K562 (cell line): ENCODE results near the gene RXRA. TPM values are rescaled to one million over a fixed set of nuclear protein-coding genes. Genes with fewer than 3 reads are reported as not detected.

ENCODE experiments used
- ATAC-seq: fragments of 200-7000 bp; cut with Tn5 transposase; 3 replicates; pipeline ENCODE4 v1.9.1; 2020; ENCODE audit warnings: moderate library complexity
- BruUV-seq: library from RNA; stranded (reverse); fragments of 400-500 nt; replicated peaks from 2 replicates; lab custom pipeline; 2021; lab: Mats Ljungman, UMichigan
- CTCF ChIA-PET: fragments of 300-600 bp; formaldehyde crosslinking; extraction: SDS; loops from one replicate; lab custom pipeline; 2021; ENCODE audit warnings: low intra/inter-chr PET ratio; lab: Yijun Ruan, JAX
- POLR2A ChIA-PET: fragments of 300-600, 350-650 bp; sonication (Branson Sonifier 250); formaldehyde crosslinking; extraction: SDS; loops from one replicate; lab custom pipeline; 2021; ENCODE audit warnings: antibody characterized with exemption, inconsistent platforms; lab: Yijun Ruan, JAX
- DNase-seq, 4 experiments: peaks; one replicate each; pipeline versions ENCODE4 v3.0.0 to v3.0.0-alpha.2; 2011 to 2018; ENCODE audit warnings: low spot score in 3 of 4, mixed read lengths in 3 of 4; ENCODE audit errors: extremely low read depth in 1 of 4
- FAIRE-seq: peaks from 2 replicates; lab custom pipeline; 2011; peaks lifted over from hg19 to GRCh38; lab: Jason Lieb, UNC
- H2AFZ ChIP-seq: 2 replicates; pipeline ENCODE4 v1.6.0; 2011; ENCODE audit warnings: low read depth, low read length, control low read depth, inconsistent platforms
- H3K27ac ChIP-seq: fragments of 200-600 bp; 3 replicates; pipeline ENCODE4 v1.8.0; 2011; ENCODE audit warnings: low read depth, mild to moderate bottlenecking, control low read depth, inconsistent platforms, low read length, moderate library complexity, mixed read lengths; ENCODE audit errors: extremely low read depth
- H3K27me3 ChIP-seq, 2 experiments: fragments of 300-600 bp in 1 of 2; 2 replicates in 1 of 2; 3 replicates in 1 of 2; pipeline versions ENCODE4 v1.6.0 to v1.8.0; 2011; ENCODE audit warnings: inconsistent platforms in 2 of 2, low read length in 2 of 2, mild to moderate bottlenecking in 1 of 2, mixed read lengths in 1 of 2, moderate library complexity in 1 of 2; ENCODE audit not compliant: control insufficient read depth in 2 of 2, insufficient read depth in 2 of 2
- H3K36me3 ChIP-seq: fragments of 300-600 bp; 3 replicates; pipeline ENCODE4 v1.8.0; 2011; ENCODE audit warnings: mild to moderate bottlenecking, low read length, inconsistent platforms; ENCODE audit not compliant: control insufficient read depth, insufficient read depth
- H3K4me1 ChIP-seq, 2 experiments: fragments of 200-600 bp in 1 of 2; replicated peaks in 1 of 2; 2 replicates in 1 of 2; 3 replicates in 1 of 2; pipeline versions ENCODE4 v1.5.1 to v1.8.0; 2011; ENCODE audit warnings: inconsistent platforms in 2 of 2, low read length in 2 of 2, mild to moderate bottlenecking in 1 of 2, mixed read lengths in 1 of 2, moderate library complexity in 1 of 2; ENCODE audit not compliant: control insufficient read depth in 2 of 2, insufficient read depth in 2 of 2
- H3K4me2 ChIP-seq: 2 replicates; pipeline ENCODE4 v1.6.1; 2011; ENCODE audit warnings: low read length, control low read depth, inconsistent platforms, mixed read lengths; ENCODE audit not compliant: insufficient read depth
- H3K4me3 ChIP-seq: fragments of 200-600 bp; sonication (generic), shearing (Covaris generic); 2 replicates; pipeline ENCODE4 v1.5.1; 2016; ENCODE audit warnings: control low read depth, inconsistent platforms
- H3K79me2 ChIP-seq: fragments of 200-600 bp; 3 replicates; pipeline ENCODE4 v1.8.0; 2011; ENCODE audit warnings: low read length, inconsistent platforms; ENCODE audit not compliant: control insufficient read depth, insufficient read depth
- H3K9ac ChIP-seq, 2 experiments: 2 replicates each; pipeline versions ENCODE4 v1.6.0 to v1.6.1; 2011; ENCODE audit warnings: low read depth in 2 of 2, low read length in 2 of 2, control low read depth in 1 of 2, inconsistent platforms in 1 of 2, mild to moderate bottlenecking in 1 of 2, mixed read lengths in 1 of 2; ENCODE audit not compliant: insufficient read depth in 1 of 2
- H3K9me1 ChIP-seq: one replicate; pipeline ENCODE4 v1.6.0; 2011; ENCODE audit warnings: inconsistent platforms, mild to moderate bottlenecking, low read length, moderate library complexity; ENCODE audit not compliant: control insufficient read depth, insufficient read depth
- H3K9me3 ChIP-seq: replicated peaks from 2 replicates; pipeline ENCODE4 v1.5.1; 2011; ENCODE audit warnings: low read depth, low read length, inconsistent platforms; ENCODE audit not compliant: control insufficient read depth, insufficient read depth
- H4K20me1 ChIP-seq: replicated peaks from 2 replicates; pipeline ENCODE4 v1.6.1; 2011; ENCODE audit warnings: low read length, inconsistent platforms, mixed read lengths; ENCODE audit not compliant: control insufficient read depth, insufficient read depth
- DACH1 ChIP-seq: fragments of 450-650 bp; IDR thresholded peaks from 2 replicates; pipeline ENCODE4 v1.6.1; 2018; ENCODE audit not compliant: partially characterized antibody
- KDM2B ChIP-seq: fragments of 250-450 bp; sonication (Bioruptor Pico); IDR thresholded peaks from 2 replicates; pipeline ENCODE4 v1.8.0; 2021; ENCODE audit warnings: mild to moderate bottlenecking, moderate library complexity
- TAF15 ChIP-seq: fragments of 200-400 bp; formaldehyde crosslinking; IDR thresholded peaks from 2 replicates; pipeline ENCODE4 v1.6.1; 2017; ENCODE audit warnings: mild to moderate bottlenecking, low read depth, low read length, moderate library complexity
- WHSC1 ChIP-seq: IDR thresholded peaks from one replicate; pipeline ENCODE4 v1.6.1; 2012; ENCODE audit warnings: low read length, control low read depth, inconsistent platforms
- XRCC4 ChIP-seq: IDR thresholded peaks from one replicate; pipeline ENCODE4 v1.6.1; 2011; ENCODE audit not compliant: insufficient read depth, insufficient read length; ENCODE audit errors: extremely low read depth
- ZNF311 ChIP-seq: fragments of 250-450 bp; sonication (Bioruptor Pico); IDR thresholded peaks from 2 replicates; pipeline ENCODE4 v1.4.0; 2020; ENCODE audit warnings: mild to moderate bottlenecking, moderate library complexity
- ZNF444 ChIP-seq: fragments of 250-450 bp; sonication (Bioruptor Pico); IDR thresholded peaks from 2 replicates; pipeline ENCODE4 v1.4.0; 2020; ENCODE audit warnings: mild to moderate bottlenecking, moderate library complexity
- WGBS: fragments of 100-300 bp; shearing (Covaris generic); methylation state at CpG from one replicate; pipeline ENCODE4 v1.1.6; 2016; ENCODE audit warnings: low coverage, mixed read lengths; ENCODE audit not compliant: insufficient coverage; ENCODE audit errors: missing lambda C conversion rate; 5-methylcytosine and 5-hydroxymethylcytosine counted together
- in situ Hi-C: fragments of 300-500 bp; cut with MboI; formaldehyde crosslinking; loops from 4 replicates; pipeline ENCODE4 v1.15.0; 2018; ENCODE audit warnings: inconsistent platforms, mixed read lengths
- intact Hi-C: fragments of 100-400 bp; cut with micrococcal nuclease; formaldehyde crosslinking; loops from 2 replicates; pipeline ENCODE4 v1.14.2; 2022
- polyA plus RNA-seq, 8 experiments: library from polyadenylated mRNA; depleted of rRNA in 4 of 8; stranded (reverse) in 5 of 8; unstranded in 3 of 8; fragments of >200 nt; fragmentation: Nextera tagmentation in 2 of 8; fragmentation: Illumina TruSeq in 1 of 8; extraction: Ambion mirVana in 2 of 8; extraction: Trizol in 1 of 8; gene quantifications; 2 replicates each; pipeline versions ENCODE4 v1.2.1 to v1.2.3, GENCODE V29; 2011 to 2014; ENCODE audit warnings: inconsistent platforms in 1 of 8, missing spikeins in 1 of 8
- total RNA-seq, 7 experiments: library from RNA; depleted of rRNA in 6 of 7; stranded (reverse); fragments of >200 nt in 6 of 7; fragmentation: Illumina TruSeq in 2 of 7; extraction: Trizol in 2 of 7; gene quantifications; 2 replicates each; pipeline versions ENCODE4 v1.2.1 to v1.2.3, GENCODE V29; 2011 to 2021; ENCODE audit warnings: low replicate concordance in 1 of 7
- TF ChIP-seq, protein P1 (sequence below): fragments of 450-650 bp; IDR thresholded peaks from 2 replicates; pipeline ENCODE4 v1.6.1; 2016; ENCODE audit warnings: mild to moderate bottlenecking
- TF ChIP-seq, protein P2 (sequence below), 2 experiments: fragments of 150-350 bp in 1 of 2; IDR thresholded peaks; 2 replicates each; pipeline ENCODE4 v1.6.1; 2012 to 2016; ENCODE audit warnings: low read depth in 2 of 2, low read length in 2 of 2, mild to moderate bottlenecking in 1 of 2, moderate library complexity in 1 of 2

Gene RXRA
- total and polyA plus RNA-seq, 9 of the 15 experiments (the other 6 are each of a cell fraction or from before 2014, with no cell fraction given), result 0.35 to 23.6 (median 4.6) TPM

DNA sequence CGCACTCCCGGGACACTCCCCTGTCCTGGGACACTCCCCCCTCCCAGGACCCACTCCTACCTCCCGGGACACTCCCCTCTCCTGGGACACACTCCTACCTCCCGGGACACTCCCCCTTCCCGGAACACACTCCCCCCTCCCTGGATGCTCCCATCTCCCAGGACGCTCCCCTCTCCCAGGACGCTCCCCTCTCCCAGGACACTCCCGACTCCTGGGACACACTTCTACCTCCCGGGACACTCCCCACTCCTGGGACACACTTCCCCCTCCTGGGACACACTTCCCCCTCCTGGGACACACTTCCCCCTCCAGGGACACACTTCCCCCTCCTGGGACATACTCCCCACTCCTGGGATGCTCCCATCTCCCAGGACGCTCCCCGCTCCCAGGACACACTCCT, 95.6 kb downstream of the RXRA start:
- Histone ChIP-seq H3K9me1 (peaks cover 7% of the 10 kb centered on the region), H3K36me3 (no peaks in the 10 kb centered on the region), H3K9me3 (no peaks in the 10 kb centered on the region), H4K20me1 (peaks cover 4% of the 10 kb centered on the region; the same call in 1 of the 2 replicates), H3K4me2 (no peak overlapping the region), H3K4me1 (peaks cover 0 to 51% of the 10 kb centered on the region in 2 experiments; a peak in 2 of 5 replicates), H3K27ac (no peak overlapping the region), H2AFZ (no peak overlapping the region), H3K9ac (no peak overlapping the region; a peak in 1 of 4 replicates), H3K4me3 (no peak overlapping the region)
- in situ Hi-C loops, result no loop called here
- CTCF ChIA-PET, result no interaction called here
- ATAC-seq (no peak), DNase-seq (no peak)
- no TSS peak for BruUV-seq
- intact Hi-C loops, result no loop called here
- WGBS, result no CpG with 5 or more reads among the region's 11 CpGs
- POLR2A ChIA-PET, result no interaction called here
- TF ChIP-seq, protein P1, sequence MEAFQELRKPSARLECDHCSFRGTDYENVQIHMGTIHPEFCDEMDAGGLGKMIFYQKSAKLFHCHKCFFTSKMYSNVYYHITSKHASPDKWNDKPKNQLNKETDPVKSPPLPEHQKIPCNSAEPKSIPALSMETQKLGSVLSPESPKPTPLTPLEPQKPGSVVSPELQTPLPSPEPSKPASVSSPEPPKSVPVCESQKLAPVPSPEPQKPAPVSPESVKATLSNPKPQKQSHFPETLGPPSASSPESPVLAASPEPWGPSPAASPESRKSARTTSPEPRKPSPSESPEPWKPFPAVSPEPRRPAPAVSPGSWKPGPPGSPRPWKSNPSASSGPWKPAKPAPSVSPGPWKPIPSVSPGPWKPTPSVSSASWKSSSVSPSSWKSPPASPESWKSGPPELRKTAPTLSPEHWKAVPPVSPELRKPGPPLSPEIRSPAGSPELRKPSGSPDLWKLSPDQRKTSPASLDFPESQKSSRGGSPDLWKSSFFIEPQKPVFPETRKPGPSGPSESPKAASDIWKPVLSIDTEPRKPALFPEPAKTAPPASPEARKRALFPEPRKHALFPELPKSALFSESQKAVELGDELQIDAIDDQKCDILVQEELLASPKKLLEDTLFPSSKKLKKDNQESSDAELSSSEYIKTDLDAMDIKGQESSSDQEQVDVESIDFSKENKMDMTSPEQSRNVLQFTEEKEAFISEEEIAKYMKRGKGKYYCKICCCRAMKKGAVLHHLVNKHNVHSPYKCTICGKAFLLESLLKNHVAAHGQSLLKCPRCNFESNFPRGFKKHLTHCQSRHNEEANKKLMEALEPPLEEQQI, result no peak
- TF ChIP-seq DACH1 (no peak), ZNF444 (CRISPR knock-in tag) (no peak), ZNF311 (CRISPR knock-in tag) (no peak), KDM2B (no peak), WHSC1 (no peak), XRCC4 (no peak), TAF15 (no peak)
- TF ChIP-seq, protein P2, sequence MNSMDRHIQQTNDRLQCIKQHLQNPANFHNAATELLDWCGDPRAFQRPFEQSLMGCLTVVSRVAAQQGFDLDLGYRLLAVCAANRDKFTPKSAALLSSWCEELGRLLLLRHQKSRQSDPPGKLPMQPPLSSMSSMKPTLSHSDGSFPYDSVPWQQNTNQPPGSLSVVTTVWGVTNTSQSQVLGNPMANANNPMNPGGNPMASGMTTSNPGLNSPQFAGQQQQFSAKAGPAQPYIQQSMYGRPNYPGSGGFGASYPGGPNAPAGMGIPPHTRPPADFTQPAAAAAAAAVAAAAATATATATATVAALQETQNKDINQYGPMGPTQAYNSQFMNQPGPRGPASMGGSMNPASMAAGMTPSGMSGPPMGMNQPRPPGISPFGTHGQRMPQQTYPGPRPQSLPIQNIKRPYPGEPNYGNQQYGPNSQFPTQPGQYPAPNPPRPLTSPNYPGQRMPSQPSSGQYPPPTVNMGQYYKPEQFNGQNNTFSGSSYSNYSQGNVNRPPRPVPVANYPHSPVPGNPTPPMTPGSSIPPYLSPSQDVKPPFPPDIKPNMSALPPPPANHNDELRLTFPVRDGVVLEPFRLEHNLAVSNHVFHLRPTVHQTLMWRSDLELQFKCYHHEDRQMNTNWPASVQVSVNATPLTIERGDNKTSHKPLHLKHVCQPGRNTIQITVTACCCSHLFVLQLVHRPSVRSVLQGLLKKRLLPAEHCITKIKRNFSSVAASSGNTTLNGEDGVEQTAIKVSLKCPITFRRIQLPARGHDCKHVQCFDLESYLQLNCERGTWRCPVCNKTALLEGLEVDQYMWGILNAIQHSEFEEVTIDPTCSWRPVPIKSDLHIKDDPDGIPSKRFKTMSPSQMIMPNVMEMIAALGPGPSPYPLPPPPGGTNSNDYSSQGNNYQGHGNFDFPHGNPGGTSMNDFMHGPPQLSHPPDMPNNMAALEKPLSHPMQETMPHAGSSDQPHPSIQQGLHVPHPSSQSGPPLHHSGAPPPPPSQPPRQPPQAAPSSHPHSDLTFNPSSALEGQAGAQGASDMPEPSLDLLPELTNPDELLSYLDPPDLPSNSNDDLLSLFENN (IDR thresholded peaks at IDR 0.05; ENCODE audit: low read depth in 2 of 2, low read length in 2 of 2), result no peak
- TF ChIP-seq, all 486 proteins: peak for 0
- Histone ChIP-seq H3K79me2 (no peaks in the 10 kb centered on the region), H3K27me3 (no peaks in the 10 kb centered on the region)
- FAIRE-seq, result no peak
